Esophagus mucosa (tissue), 1 donor: ENCODE data around the gene SDE2. TPM values are rescaled to one million over a fixed set of nuclear protein-coding genes. Genes with fewer than 3 reads are reported as not detected.
"Not testable (repeated sequence)": the region's sequence is repeated elsewhere in the genome, so short reads cannot be mapped to it uniquely, and the experiment has no call there.

ENCODE experiments used
- ATAC-seq: fragments of 200-7000 bp; cut with Tn5 transposase; one replicate; pipeline ENCODE4 v1.9.1; 2020
- total RNA-seq: library from RNA; stranded (reverse); gene quantifications from one replicate; pipeline ENCODE4 v1.2.4, GENCODE V29; 2023
- donor health status: DM: yes; HTN: yes; CAD: no.

SDE2 gene
- total RNA-seq = 9.5 TPM

- ATAC-seq = peak; percentile 99
These were observed at the start of gene SDE2 for GRCh38 chr1:225999227-225999911. SDE2 (minus strand) TSS chr1:225999343; CDS start chr1:225999312, 31 bp downstream.

- no peak for ATAC-seq
These were observed 49.7 kb upstream of the SDE2 start for GRCh38 chr1:226048886-226049285.

DNA sequence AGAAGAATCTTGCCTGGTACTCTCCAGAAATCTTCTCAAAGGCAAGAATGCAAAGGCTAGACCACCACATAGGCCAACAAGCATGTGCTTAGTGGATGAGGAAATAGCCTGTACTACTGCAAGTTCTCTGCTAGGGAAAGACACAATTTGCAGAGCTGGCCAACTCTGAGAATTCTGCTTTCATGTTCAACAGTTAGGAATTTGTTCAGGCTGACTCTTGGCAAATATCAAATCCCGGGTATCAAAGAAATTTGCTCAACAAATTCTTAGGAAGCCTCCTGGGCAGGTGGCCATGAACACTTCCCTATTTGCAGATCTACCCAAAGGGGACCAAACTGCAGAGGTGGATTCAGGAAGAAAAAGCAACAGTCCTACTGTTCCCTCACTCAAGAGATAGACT, 48.4 kb upstream of the SDE2 start:
- ATAC-seq = no peak

GRCh38 chr1:226046240-226046639, 47.1 kb upstream of the SDE2 start:
- ATAC-seq = peak; percentile 74

GRCh38 chr1:226044514-226045101, 45.5 kb upstream of the SDE2 start:
- ATAC-seq = no peak

DNA sequence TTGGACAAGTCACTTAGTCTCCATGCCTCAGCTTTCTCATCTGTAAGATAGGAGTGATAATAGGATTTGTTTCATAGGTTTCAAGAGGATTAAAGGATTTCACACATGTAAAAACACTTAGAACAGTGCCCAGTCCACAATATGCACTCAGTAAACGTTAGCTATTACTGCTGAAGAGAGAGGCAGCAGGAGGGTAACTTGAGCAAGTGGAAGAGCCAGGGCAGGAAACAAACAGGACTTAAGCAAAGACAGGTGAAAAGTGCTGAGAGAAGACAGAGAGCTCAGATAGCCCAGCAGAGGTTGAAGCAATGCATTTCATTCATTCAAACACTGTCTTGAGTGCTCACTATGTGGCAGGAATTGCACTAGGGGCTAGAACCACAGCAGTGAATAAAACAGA, 42.3 kb upstream of the SDE2 start:
- no peak for ATAC-seq

DNA sequence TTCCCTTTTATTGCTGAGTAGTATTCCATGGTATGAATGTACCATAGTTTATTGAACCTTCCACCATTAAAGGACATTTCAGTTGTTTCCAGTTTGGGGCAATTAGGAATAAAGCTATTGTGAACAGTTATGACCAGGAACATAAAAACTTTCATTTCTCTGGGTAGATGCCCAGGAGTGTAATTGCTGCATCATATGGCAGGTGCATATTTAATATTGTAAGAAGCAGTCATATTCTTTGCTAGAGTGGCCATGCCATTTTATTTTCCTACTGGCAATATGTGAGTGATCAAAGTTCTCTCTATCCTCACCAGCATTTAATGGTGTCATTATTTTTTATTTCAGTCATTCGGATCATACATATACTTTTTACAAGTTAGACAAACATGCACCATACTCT, 39.5 kb upstream of the SDE2 start:
- ATAC-seq = no peak

DNA sequence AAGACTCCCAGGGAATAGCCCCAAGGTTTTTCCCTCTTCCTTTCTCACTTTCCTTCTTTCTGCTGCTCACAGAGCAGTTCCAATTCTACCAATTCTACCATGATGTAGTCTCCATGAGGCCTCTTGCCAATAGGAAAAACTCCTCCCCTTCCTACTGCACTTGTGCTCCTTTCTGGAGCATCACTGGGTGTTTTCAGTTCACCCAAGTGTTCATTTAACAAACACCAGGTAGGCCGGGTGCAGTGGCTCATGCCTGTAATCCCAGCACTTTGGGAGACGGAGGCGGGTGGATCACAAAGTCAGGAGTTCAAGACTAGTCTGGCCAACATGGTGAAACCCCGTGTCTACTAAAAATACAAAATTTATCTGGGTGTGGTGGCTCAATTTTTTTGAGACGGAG, 36.8 kb upstream of the SDE2 start:
- no peak for ATAC-seq

GRCh38 chr1:226034482-226034881, 35.3 kb upstream of the SDE2 start:
- peak; percentile 100 for ATAC-seq

- ATAC-seq = no peak
These were observed 34.8 kb upstream of the SDE2 start for GRCh38 chr1:226033991-226034390.

GRCh38 chr1:226033582-226033981, 34.4 kb upstream of the SDE2 start:
- ATAC-seq = no peak

- no peak for ATAC-seq
These were observed 30.6 kb upstream of the SDE2 start for GRCh38 chr1:226029568-226030225.

GRCh38 chr1:226029093-226029496, 30.0 kb upstream of the SDE2 start:
- no peak for ATAC-seq

DNA sequence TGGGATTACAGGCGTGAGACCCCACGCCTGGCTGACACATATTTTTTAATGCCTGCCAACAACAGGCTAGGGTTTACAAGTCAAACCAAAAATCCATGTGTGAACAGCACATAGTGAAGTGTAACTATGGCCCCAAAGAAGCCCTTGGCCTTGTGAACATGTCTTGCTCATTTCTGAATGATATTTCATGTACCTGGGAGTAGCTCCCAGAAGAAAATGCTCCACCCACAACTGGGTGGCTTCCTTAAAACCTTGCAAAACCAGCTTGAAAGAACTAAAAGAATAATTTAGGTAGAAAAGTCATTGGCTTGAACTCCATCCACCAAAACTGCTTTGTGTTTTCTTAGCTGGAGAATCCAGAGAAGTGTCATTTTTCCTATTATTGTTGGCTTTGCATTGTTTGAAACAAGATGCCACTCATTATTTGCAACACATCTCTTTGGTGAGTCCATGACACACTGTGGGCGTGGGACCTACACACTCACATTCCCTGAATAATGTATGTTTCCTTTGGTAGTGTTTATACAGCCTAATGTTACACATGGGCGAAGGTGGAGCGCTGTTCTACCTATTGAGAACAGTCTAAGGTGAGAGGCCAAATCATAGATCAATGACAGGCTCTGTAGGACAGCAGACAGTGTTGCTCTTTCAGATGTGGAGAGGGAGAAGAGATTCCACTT, 28.5 kb upstream of the SDE2 start:
- ATAC-seq = peak; percentile 94

DNA sequence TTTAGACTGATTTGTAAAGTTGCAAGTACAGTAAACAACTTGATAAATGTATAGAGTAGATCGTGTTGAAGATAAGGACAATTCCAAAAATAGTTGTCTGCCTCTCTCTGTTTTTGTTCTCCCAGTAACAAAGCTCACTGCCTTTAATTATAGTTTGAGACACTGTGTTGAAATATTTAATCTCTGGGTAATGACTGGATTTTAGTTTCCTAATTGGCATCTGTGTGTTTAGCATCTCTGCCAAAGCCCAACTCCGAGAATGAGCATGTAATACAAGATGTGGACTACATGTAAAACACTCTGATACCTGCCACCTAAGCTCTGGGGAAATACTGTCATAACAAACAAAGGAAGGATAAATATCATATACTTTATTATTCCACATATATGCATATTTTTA, 27.7 kb upstream of the SDE2 start:
- ATAC-seq = no peak

GRCh38 chr1:226023735-226024134, 24.6 kb upstream of the SDE2 start:
- ATAC-seq = no peak

- no peak for ATAC-seq
These were observed 22.7 kb upstream of the SDE2 start for GRCh38 chr1:226021801-226022200.

DNA sequence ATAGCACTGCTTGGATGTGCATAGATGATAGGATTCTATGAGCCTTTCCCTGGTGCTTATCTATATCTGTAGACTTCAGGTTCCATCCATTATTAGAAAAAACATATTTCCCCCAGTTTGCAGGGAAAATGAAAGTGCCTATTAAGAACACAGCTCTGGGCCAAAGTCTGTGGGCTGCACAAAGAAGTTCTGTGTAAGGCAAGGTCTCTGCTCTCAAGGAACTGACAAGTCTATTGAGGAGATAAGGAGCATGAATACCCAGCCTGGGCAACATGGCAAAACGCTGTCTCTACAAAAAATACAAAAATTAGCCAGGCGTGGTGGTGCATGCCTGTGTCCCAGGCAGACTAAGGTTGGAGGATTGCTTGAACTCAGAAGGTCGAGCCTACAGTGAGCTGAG, 22.3 kb upstream of the SDE2 start:
- no peak for ATAC-seq

GRCh38 chr1:226019572-226019971, 20.4 kb upstream of the SDE2 start:
- ATAC-seq = peak; percentile 87

GRCh38 chr1:226017070-226017469, 17.9 kb upstream of the SDE2 start:
- no peak for ATAC-seq

- no peak for ATAC-seq
These were observed 10.5 kb upstream of the SDE2 start for GRCh38 chr1:226009650-226010044.

- not testable (repeated sequence) for ATAC-seq
These were observed 8.2 kb upstream of the SDE2 start for GRCh38 chr1:226007126-226007892.

DNA sequence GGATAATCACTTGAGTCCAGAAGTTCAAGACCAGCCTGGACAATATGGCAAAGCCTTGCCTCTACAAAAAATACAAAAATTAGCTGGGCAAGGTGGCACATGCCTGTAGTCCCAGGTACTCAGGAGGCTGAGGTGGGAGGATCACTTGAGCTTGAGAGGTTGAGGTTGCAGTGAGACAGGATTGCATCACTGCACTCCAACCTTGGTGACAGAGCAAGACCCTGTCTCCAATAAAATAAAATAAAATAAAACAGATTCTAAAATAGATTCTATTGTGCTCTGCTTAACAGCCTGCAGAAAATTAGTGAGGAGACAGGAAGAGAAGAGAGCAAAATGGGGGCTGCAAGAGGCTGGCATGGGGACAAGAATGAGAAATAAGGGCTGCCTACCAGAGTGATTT, 7.5 kb upstream of the SDE2 start:
- ATAC-seq = no peak
